K562 (cell line): ENCODE measurements around the gene OR4D2. TPM values are rescaled to one million over a fixed set of nuclear protein-coding genes. Genes with fewer than 3 reads are reported as not detected.

Source experiments
- ATAC-seq: fragments of 200-7000 bp; cut with Tn5 transposase; 3 replicates; pipeline ENCODE4 v1.9.1; 2020; ENCODE audit warnings: moderate library complexity
- BruUV-seq: library from RNA; stranded (reverse); fragments of 400-500 nt; replicated peaks from 2 replicates; lab custom pipeline; 2021; lab: Mats Ljungman, UMichigan
- CTCF ChIA-PET: fragments of 300-600 bp; formaldehyde crosslinking; extraction: SDS; loops from one replicate; lab custom pipeline; 2021; ENCODE audit warnings: low intra/inter-chr PET ratio; lab: Yijun Ruan, JAX
- POLR2A ChIA-PET: fragments of 300-600, 350-650 bp; sonication (Branson Sonifier 250); formaldehyde crosslinking; extraction: SDS; loops from one replicate; lab custom pipeline; 2021; ENCODE audit warnings: antibody characterized with exemption, inconsistent platforms; lab: Yijun Ruan, JAX
- DNase-seq, 4 experiments: peaks; one replicate each; pipeline versions ENCODE4 v3.0.0 to v3.0.0-alpha.2; 2011 to 2018; ENCODE audit warnings: low spot score in 3 of 4, mixed read lengths in 3 of 4; ENCODE audit errors: extremely low read depth in 1 of 4
- FAIRE-seq: peaks from 2 replicates; lab custom pipeline; 2011; peaks lifted over from hg19 to GRCh38; lab: Jason Lieb, UNC
- H2AFZ ChIP-seq: 2 replicates; pipeline ENCODE4 v1.6.0; 2011; ENCODE audit warnings: low read depth, low read length, control low read depth, inconsistent platforms
- H3K27ac ChIP-seq: fragments of 200-600 bp; 3 replicates; pipeline ENCODE4 v1.8.0; 2011; ENCODE audit warnings: low read depth, mild to moderate bottlenecking, control low read depth, inconsistent platforms, low read length, moderate library complexity, mixed read lengths; ENCODE audit errors: extremely low read depth
- H3K27me3 ChIP-seq, 2 experiments: fragments of 300-600 bp in 1 of 2; 2 replicates in 1 of 2; 3 replicates in 1 of 2; pipeline versions ENCODE4 v1.6.0 to v1.8.0; 2011; ENCODE audit warnings: inconsistent platforms in 2 of 2, low read length in 2 of 2, mild to moderate bottlenecking in 1 of 2, mixed read lengths in 1 of 2, moderate library complexity in 1 of 2; ENCODE audit not compliant: control insufficient read depth in 2 of 2, insufficient read depth in 2 of 2
- H3K36me3 ChIP-seq: fragments of 300-600 bp; 3 replicates; pipeline ENCODE4 v1.8.0; 2011; ENCODE audit warnings: mild to moderate bottlenecking, low read length, inconsistent platforms; ENCODE audit not compliant: control insufficient read depth, insufficient read depth
- H3K4me1 ChIP-seq, 2 experiments: fragments of 200-600 bp in 1 of 2; replicated peaks in 1 of 2; 2 replicates in 1 of 2; 3 replicates in 1 of 2; pipeline versions ENCODE4 v1.5.1 to v1.8.0; 2011; ENCODE audit warnings: inconsistent platforms in 2 of 2, low read length in 2 of 2, mild to moderate bottlenecking in 1 of 2, mixed read lengths in 1 of 2, moderate library complexity in 1 of 2; ENCODE audit not compliant: control insufficient read depth in 2 of 2, insufficient read depth in 2 of 2
- H3K4me2 ChIP-seq: 2 replicates; pipeline ENCODE4 v1.6.1; 2011; ENCODE audit warnings: low read length, control low read depth, inconsistent platforms, mixed read lengths; ENCODE audit not compliant: insufficient read depth
- H3K4me3 ChIP-seq: fragments of 200-600 bp; sonication (generic), shearing (Covaris generic); 2 replicates; pipeline ENCODE4 v1.5.1; 2016; ENCODE audit warnings: control low read depth, inconsistent platforms
- H3K79me2 ChIP-seq: fragments of 200-600 bp; 3 replicates; pipeline ENCODE4 v1.8.0; 2011; ENCODE audit warnings: low read length, inconsistent platforms; ENCODE audit not compliant: control insufficient read depth, insufficient read depth
- H3K9ac ChIP-seq, 2 experiments: 2 replicates each; pipeline versions ENCODE4 v1.6.0 to v1.6.1; 2011; ENCODE audit warnings: low read depth in 2 of 2, low read length in 2 of 2, control low read depth in 1 of 2, inconsistent platforms in 1 of 2, mild to moderate bottlenecking in 1 of 2, mixed read lengths in 1 of 2; ENCODE audit not compliant: insufficient read depth in 1 of 2
- H3K9me1 ChIP-seq: one replicate; pipeline ENCODE4 v1.6.0; 2011; ENCODE audit warnings: inconsistent platforms, mild to moderate bottlenecking, low read length, moderate library complexity; ENCODE audit not compliant: control insufficient read depth, insufficient read depth
- H3K9me3 ChIP-seq: replicated peaks from 2 replicates; pipeline ENCODE4 v1.5.1; 2011; ENCODE audit warnings: low read depth, low read length, inconsistent platforms; ENCODE audit not compliant: control insufficient read depth, insufficient read depth
- H4K20me1 ChIP-seq: replicated peaks from 2 replicates; pipeline ENCODE4 v1.6.1; 2011; ENCODE audit warnings: low read length, inconsistent platforms, mixed read lengths; ENCODE audit not compliant: control insufficient read depth, insufficient read depth
- BCLAF1 ChIP-seq, 2 experiments: fragments of 450-650 bp in 1 of 2; IDR thresholded peaks; 2 replicates each; pipeline ENCODE4 v1.6.1; 2011 to 2017; ENCODE audit warnings: low read depth in 2 of 2, antibody characterized with exemption in 1 of 2, borderline replicate concordance in 1 of 2, low read length in 1 of 2, mild to moderate bottlenecking in 1 of 2, mixed read lengths in 1 of 2; ENCODE audit not compliant: control insufficient read depth in 1 of 2
- HSF4 ChIP-seq: fragments of 250-450 bp; sonication (Bioruptor Pico); IDR thresholded peaks from 2 replicates; pipeline ENCODE4 v2.1.2; 2022; ENCODE audit warnings: mild to moderate bottlenecking, moderate library complexity, borderline replicate concordance
- RBM14 ChIP-seq: fragments of 200-400 bp; formaldehyde crosslinking; IDR thresholded peaks from 2 replicates; pipeline ENCODE4 v1.6.1; 2018; ENCODE audit warnings: low read depth, mild to moderate bottlenecking, low read length, moderate library complexity, borderline replicate concordance; ENCODE audit not compliant: insufficient read depth
- RFX1 ChIP-seq: fragments of 450-650 bp; IDR thresholded peaks from 2 replicates; pipeline ENCODE4 v1.6.1; 2016; ENCODE audit warnings: mild to moderate bottlenecking, moderate library complexity
- SMARCE1 ChIP-seq: fragments of 450-650 bp; IDR thresholded peaks from 2 replicates; pipeline ENCODE4 v1.7.1; 2016; ENCODE audit warnings: mild to moderate bottlenecking
- SNRNP70 ChIP-seq: fragments of 200-400 bp; formaldehyde crosslinking; optimal IDR thresholded peaks from 2 replicates; pipeline ENCODE3; 2017; ENCODE audit warnings: low read depth, low read length
- SRF ChIP-seq, 2 experiments: fragments of 250-450, 450-650 bp in 1 of 2; sonication (Bioruptor Pico) in 1 of 2; sonication (generic) in 1 of 2; formaldehyde crosslinking; IDR thresholded peaks; 2 replicates each; pipeline versions ENCODE4 v1.5.0 to v1.5.1; 2020 to 2022; ENCODE audit warnings: mild to moderate bottlenecking in 1 of 2, missing genetic modification reagents in 1 of 2
- TFE3 ChIP-seq: fragments of 450-650 bp; formaldehyde crosslinking; IDR thresholded peaks from 2 replicates; pipeline ENCODE4 v1.4.0; 2020; ENCODE audit warnings: mild to moderate bottlenecking, mixed read lengths
- ZNF584 ChIP-seq: fragments of 200-800 bp; sonication (Bioruptor generic); IDR thresholded peaks from 2 replicates; pipeline ENCODE4 v1.6.1; 2016; ENCODE audit warnings: low read depth, mild to moderate bottlenecking, missing genetic modification characterization, missing compliant biosample characterization
- WGBS: fragments of 100-300 bp; shearing (Covaris generic); methylation state at CpG from one replicate; pipeline ENCODE4 v1.1.6; 2016; ENCODE audit warnings: low coverage, mixed read lengths; ENCODE audit not compliant: insufficient coverage; ENCODE audit errors: missing lambda C conversion rate; 5-methylcytosine and 5-hydroxymethylcytosine counted together
- in situ Hi-C: fragments of 300-500 bp; cut with MboI; formaldehyde crosslinking; loops from 4 replicates; pipeline ENCODE4 v1.15.0; 2018; ENCODE audit warnings: inconsistent platforms, mixed read lengths
- intact Hi-C: fragments of 100-400 bp; cut with micrococcal nuclease; formaldehyde crosslinking; loops from 2 replicates; pipeline ENCODE4 v1.14.2; 2022
- polyA plus RNA-seq, 8 experiments: library from polyadenylated mRNA; depleted of rRNA in 4 of 8; stranded (reverse) in 5 of 8; unstranded in 3 of 8; fragments of >200 nt; fragmentation: Nextera tagmentation in 2 of 8; fragmentation: Illumina TruSeq in 1 of 8; extraction: Ambion mirVana in 2 of 8; extraction: Trizol in 1 of 8; gene quantifications; 2 replicates each; pipeline versions ENCODE4 v1.2.1 to v1.2.3, GENCODE V29; 2011 to 2014; ENCODE audit warnings: inconsistent platforms in 1 of 8, missing spikeins in 1 of 8
- total RNA-seq, 7 experiments: library from RNA; depleted of rRNA in 6 of 7; stranded (reverse); fragments of >200 nt in 6 of 7; fragmentation: Illumina TruSeq in 2 of 7; extraction: Trizol in 2 of 7; gene quantifications; 2 replicates each; pipeline versions ENCODE4 v1.2.1 to v1.2.3, GENCODE V29; 2011 to 2021; ENCODE audit warnings: low replicate concordance in 1 of 7
- TF ChIP-seq, protein P1 (sequence below): fragments of 200-400 bp; formaldehyde crosslinking; IDR thresholded peaks from 2 replicates; pipeline ENCODE4 v1.6.1; 2017; ENCODE audit warnings: mild to moderate bottlenecking, low read depth, low read length, moderate library complexity
- TF ChIP-seq, protein P2 (sequence below): sonication (generic); formaldehyde crosslinking; IDR thresholded peaks from 2 replicates; pipeline ENCODE4 v1.8.0; 2022; ENCODE audit warnings: mild to moderate bottlenecking, low read depth, missing genetic modification reagents

OR4D2 gene
- total and polyA plus RNA-seq, 9 of the 15 experiments (the other 6 are each of a cell fraction or from before 2014, with no cell fraction given), result not detected

GRCh38 chr17:58189436-58190146, 22.8 kb downstream of the OR4D2 start:
- Histone ChIP-seq H3K9ac (peak overlapping the region in 1 of 2 experiments; percentile 50; a peak in 1 of 4 replicates), H3K27ac (no peak overlapping the region), H2AFZ (peak overlapping the region; percentile 66; the same call in 1 of the 2 replicates), H3K9me1 (no peaks in the 10 kb centered on the region), H3K4me1 (peaks cover 39 to 46% of the 10 kb centered on the region in 2 experiments), H3K27me3 (peaks cover 0 to 4% of the 10 kb centered on the region in 2 experiments; a peak in 2 of 5 replicates), H3K9me3 (no peaks in the 10 kb centered on the region), H3K4me3 (no peak overlapping the region), H3K36me3 (no peaks in the 10 kb centered on the region), H3K79me2 (no peaks in the 10 kb centered on the region), H3K4me2 (no peak overlapping the region), H4K20me1 (no peaks in the 10 kb centered on the region; the same call in 1 of the 2 replicates)
- ATAC-seq (peak; percentile 32; the same call in 2 of the 3 replicates), DNase-seq (peak in 3 of 4 experiments; percentile 26 to 43 (median 37)), FAIRE-seq (peak; percentile 40)
- in situ Hi-C loops, result no loop called here
- CTCF ChIA-PET, result no interaction called here
- POLR2A ChIA-PET, result interaction anchor here (0.6 to 1.9 kb wide), 3 partner anchors 10 to 370 kb away, joined by 3 to 9 read pairs (median 5); no protein-coding TSS in a partner anchor
- intact Hi-C loops, result no loop called here
- 25% methylated on average over 10 of the region's 11 CpGs for WGBS
- BruUV-seq, result no TSS peak
- TF ChIP-seq SNRNP70 (no peak), HSF4 (CRISPR knock-in tag) (no peak), ZNF584 (no peak), SRF (CRISPR knock-in tag; IDR thresholded peaks at IDR 0.05) (peak in 1 of 2 experiments; percentile 52; a peak in 1 of 4 replicates), RBM14 (no peak), RFX1 (no peak), BCLAF1 (IDR thresholded peaks at IDR 0.05; ENCODE audit: borderline replicate concordance in 1 of 2, control insufficient read depth in 1 of 2, low read depth in 2 of 2, low read length in 1 of 2) (no peak), TFE3 (no peak), SMARCE1 (0 out of 2 replicates have a peak, but pooled peaks have one; percentile 35)
- TF ChIP-seq, protein P1, sequence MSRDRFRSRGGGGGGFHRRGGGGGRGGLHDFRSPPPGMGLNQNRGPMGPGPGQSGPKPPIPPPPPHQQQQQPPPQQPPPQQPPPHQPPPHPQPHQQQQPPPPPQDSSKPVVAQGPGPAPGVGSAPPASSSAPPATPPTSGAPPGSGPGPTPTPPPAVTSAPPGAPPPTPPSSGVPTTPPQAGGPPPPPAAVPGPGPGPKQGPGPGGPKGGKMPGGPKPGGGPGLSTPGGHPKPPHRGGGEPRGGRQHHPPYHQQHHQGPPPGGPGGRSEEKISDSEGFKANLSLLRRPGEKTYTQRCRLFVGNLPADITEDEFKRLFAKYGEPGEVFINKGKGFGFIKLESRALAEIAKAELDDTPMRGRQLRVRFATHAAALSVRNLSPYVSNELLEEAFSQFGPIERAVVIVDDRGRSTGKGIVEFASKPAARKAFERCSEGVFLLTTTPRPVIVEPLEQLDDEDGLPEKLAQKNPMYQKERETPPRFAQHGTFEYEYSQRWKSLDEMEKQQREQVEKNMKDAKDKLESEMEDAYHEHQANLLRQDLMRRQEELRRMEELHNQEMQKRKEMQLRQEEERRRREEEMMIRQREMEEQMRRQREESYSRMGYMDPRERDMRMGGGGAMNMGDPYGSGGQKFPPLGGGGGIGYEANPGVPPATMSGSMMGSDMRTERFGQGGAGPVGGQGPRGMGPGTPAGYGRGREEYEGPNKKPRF, result no peak
- TF ChIP-seq, protein P2, sequence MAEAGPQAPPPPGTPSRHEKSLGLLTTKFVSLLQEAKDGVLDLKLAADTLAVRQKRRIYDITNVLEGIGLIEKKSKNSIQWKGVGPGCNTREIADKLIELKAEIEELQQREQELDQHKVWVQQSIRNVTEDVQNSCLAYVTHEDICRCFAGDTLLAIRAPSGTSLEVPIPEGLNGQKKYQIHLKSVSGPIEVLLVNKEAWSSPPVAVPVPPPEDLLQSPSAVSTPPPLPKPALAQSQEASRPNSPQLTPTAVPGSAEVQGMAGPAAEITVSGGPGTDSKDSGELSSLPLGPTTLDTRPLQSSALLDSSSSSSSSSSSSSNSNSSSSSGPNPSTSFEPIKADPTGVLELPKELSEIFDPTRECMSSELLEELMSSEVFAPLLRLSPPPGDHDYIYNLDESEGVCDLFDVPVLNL (CRISPR knock-in tag), result no peak
